ENCODE data around the gene DACT3. TPM values are rescaled to one million over a fixed set of nuclear protein-coding genes. Genes with fewer than 3 reads are reported as not detected.
A peak's percentile ranks its signal among the peaks of the same experiment; 100 is the strongest.

DACT3 gene
- polyA plus RNA-seq, 1 donor from 2014 or later: 29.3 TPM

DNA sequence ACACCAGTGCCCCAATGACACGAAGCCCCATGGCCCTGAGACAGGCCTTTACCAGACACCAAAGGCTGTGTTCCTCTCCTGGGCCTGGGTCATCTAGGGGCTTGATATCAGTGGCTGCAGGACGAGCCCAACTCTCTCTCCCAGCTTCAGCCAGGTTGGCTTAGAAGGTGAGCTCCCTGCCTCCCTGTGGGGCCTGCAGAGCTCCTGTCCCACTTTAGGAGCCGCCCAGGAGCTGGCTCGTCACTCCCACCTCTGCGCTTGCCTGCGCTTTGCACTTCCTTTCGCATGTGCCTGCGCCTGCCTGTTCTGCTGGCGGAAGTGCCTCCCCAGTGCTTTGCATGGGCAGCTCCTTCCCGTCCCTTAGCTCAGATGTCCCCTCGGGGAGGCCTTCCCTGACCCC, 55.0 kb downstream of the DACT3 start:
- Histone ChIP-seq H3K9ac (ENCODE audit: low read length) (peak overlapping the region; percentile 23), H3K4me3 (ENCODE audit: low read length) (no peak overlapping the region), H3K9me3 (ENCODE audit: low read length) (no peaks in the 10 kb centered on the region), H3K9me2 (ENCODE audit: insufficient read depth, low read length) (no peaks in the 10 kb centered on the region), H3F3A (ENCODE audit: insufficient read depth, low read length, poor library complexity, severe bottlenecking) (no peaks in the 10 kb centered on the region), H3K4me2 (ENCODE audit: low read length) (no peak overlapping the region), H3K27ac (ENCODE audit: low read length) (no peak overlapping the region), H2AFZ (ENCODE audit: low read depth, low read length) (no peak overlapping the region), H3K27me3 (ENCODE audit: insufficient read depth, low read depth, low read length) (no peaks in the 10 kb centered on the region), H3K79me2 (replicated peaks; ENCODE audit: insufficient read depth, low read length) (peaks cover 47% of the 10 kb centered on the region), H3K36me3 (ENCODE audit: insufficient read depth, low read length) (no peaks in the 10 kb centered on the region), H4K20me1 (ENCODE audit: insufficient read depth) (peaks cover 41% of the 10 kb centered on the region)
- TF ChIP-seq, protein P1, sequence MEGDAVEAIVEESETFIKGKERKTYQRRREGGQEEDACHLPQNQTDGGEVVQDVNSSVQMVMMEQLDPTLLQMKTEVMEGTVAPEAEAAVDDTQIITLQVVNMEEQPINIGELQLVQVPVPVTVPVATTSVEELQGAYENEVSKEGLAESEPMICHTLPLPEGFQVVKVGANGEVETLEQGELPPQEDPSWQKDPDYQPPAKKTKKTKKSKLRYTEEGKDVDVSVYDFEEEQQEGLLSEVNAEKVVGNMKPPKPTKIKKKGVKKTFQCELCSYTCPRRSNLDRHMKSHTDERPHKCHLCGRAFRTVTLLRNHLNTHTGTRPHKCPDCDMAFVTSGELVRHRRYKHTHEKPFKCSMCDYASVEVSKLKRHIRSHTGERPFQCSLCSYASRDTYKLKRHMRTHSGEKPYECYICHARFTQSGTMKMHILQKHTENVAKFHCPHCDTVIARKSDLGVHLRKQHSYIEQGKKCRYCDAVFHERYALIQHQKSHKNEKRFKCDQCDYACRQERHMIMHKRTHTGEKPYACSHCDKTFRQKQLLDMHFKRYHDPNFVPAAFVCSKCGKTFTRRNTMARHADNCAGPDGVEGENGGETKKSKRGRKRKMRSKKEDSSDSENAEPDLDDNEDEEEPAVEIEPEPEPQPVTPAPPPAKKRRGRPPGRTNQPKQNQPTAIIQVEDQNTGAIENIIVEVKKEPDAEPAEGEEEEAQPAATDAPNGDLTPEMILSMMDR (IDR thresholded peaks at IDR 0.05; ENCODE audit: poor library complexity, severe bottlenecking): no peak
- TF ChIP-seq, protein P2, sequence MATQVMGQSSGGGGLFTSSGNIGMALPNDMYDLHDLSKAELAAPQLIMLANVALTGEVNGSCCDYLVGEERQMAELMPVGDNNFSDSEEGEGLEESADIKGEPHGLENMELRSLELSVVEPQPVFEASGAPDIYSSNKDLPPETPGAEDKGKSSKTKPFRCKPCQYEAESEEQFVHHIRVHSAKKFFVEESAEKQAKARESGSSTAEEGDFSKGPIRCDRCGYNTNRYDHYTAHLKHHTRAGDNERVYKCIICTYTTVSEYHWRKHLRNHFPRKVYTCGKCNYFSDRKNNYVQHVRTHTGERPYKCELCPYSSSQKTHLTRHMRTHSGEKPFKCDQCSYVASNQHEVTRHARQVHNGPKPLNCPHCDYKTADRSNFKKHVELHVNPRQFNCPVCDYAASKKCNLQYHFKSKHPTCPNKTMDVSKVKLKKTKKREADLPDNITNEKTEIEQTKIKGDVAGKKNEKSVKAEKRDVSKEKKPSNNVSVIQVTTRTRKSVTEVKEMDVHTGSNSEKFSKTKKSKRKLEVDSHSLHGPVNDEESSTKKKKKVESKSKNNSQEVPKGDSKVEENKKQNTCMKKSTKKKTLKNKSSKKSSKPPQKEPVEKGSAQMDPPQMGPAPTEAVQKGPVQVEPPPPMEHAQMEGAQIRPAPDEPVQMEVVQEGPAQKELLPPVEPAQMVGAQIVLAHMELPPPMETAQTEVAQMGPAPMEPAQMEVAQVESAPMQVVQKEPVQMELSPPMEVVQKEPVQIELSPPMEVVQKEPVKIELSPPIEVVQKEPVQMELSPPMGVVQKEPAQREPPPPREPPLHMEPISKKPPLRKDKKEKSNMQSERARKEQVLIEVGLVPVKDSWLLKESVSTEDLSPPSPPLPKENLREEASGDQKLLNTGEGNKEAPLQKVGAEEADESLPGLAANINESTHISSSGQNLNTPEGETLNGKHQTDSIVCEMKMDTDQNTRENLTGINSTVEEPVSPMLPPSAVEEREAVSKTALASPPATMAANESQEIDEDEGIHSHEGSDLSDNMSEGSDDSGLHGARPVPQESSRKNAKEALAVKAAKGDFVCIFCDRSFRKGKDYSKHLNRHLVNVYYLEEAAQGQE (IDR thresholded peaks at IDR 0.05; ENCODE audit: borderline replicate concordance): no peak
- TF ChIP-seq EZH2 (IDR thresholded peaks at IDR 0.05; ENCODE audit: borderline replicate concordance, insufficient read depth, low read length, poor library complexity, severe bottlenecking) (no peak), RAD21 (conservative IDR thresholded peaks at IDR 0.05) (no peak), SMC3 (conservative IDR thresholded peaks at IDR 0.05; ENCODE audit: poor library complexity) (no peak), POLR2AphosphoS5 (IDR thresholded peaks at IDR 0.05) (no peak), TAF1 (IDR thresholded peaks at IDR 0.05; ENCODE audit: low read depth) (no peak), MXI1 (conservative IDR thresholded peaks at IDR 0.05; ENCODE audit: poor library complexity, severe bottlenecking) (no peak), EP300 (conservative IDR thresholded peaks at IDR 0.05; ENCODE audit: poor library complexity, severe bottlenecking) (no peak)

DNA sequence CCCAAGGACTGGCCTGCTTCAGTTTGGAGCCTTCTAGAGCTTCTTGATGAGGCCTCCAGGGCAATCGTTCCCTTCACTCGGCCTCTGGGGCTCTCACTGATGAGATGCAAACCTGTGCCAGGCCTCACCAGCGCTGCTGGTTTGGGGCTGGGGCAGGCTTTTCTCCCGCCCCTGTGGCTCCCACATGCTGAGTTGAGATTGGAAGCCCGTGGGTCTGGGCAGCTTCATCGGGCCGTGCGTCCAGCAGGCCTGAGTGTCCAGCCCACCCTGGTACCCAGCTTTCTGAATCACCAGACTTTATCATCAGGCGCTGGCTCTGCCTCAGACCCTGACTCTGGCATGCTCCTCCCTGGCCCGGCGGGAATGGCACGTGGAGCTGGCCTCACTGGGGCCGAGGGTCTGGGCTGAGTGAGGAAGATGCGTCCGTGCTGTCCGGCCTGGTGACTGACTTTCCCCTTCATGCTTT, 55.6 kb downstream of the DACT3 start:
- H3K9me3 ChIP-seq (ENCODE audit: low read length): no peaks in the 10 kb centered on the region
- no peak overlapping the region for H3K27ac ChIP-seq (ENCODE audit: low read length)
- H3K9me2 ChIP-seq (ENCODE audit: insufficient read depth, low read length): no peaks in the 10 kb centered on the region
- peak overlapping the region; percentile 98 for H3K9ac ChIP-seq (ENCODE audit: low read length)
- TF ChIP-seq POLR2AphosphoS5 (IDR thresholded peaks at IDR 0.05) (no peak), EZH2 (IDR thresholded peaks at IDR 0.05; ENCODE audit: borderline replicate concordance, insufficient read depth, low read length, poor library complexity, severe bottlenecking) (no peak), EP300 (conservative IDR thresholded peaks at IDR 0.05; ENCODE audit: poor library complexity, severe bottlenecking) (no peak), TAF1 (IDR thresholded peaks at IDR 0.05; ENCODE audit: low read depth) (no peak), SMC3 (conservative IDR thresholded peaks at IDR 0.05; ENCODE audit: poor library complexity) (no peak), RAD21 (conservative IDR thresholded peaks at IDR 0.05) (no peak)
- TF ChIP-seq, protein P1 (IDR thresholded peaks at IDR 0.05; ENCODE audit: poor library complexity, severe bottlenecking): no peak
- TF ChIP-seq, protein P2 (IDR thresholded peaks at IDR 0.05; ENCODE audit: borderline replicate concordance): no peak
- H3K27me3 ChIP-seq (ENCODE audit: insufficient read depth, low read depth, low read length): no peaks in the 10 kb centered on the region
- H3K4me3 ChIP-seq (ENCODE audit: low read length): peak overlapping the region; percentile 81
- H3K36me3 ChIP-seq (ENCODE audit: insufficient read depth, low read length): no peaks in the 10 kb centered on the region
- peaks cover 41% of the 10 kb centered on the region for H4K20me1 ChIP-seq (ENCODE audit: insufficient read depth)
- H3K4me2 ChIP-seq (ENCODE audit: low read length): no peak overlapping the region
- no peaks in the 10 kb centered on the region for H3F3A ChIP-seq (ENCODE audit: insufficient read depth, low read length, poor library complexity, severe bottlenecking)
- H2AFZ ChIP-seq (ENCODE audit: low read depth, low read length): no peak overlapping the region
- H3K79me2 ChIP-seq (replicated peaks; ENCODE audit: insufficient read depth, low read length): peaks cover 47% of the 10 kb centered on the region

All from neural cell (in vitro differentiated cells).